Kidney (tissue), 14 donors: Measurements from ENCODE around the gene CSNK1G1. TPM values are rescaled to one million over a fixed set of nuclear protein-coding genes. Genes with fewer than 3 reads are reported as not detected.
"Not testable (repeated sequence)": the region's sequence is repeated elsewhere in the genome, so short reads cannot be mapped to it uniquely, and the experiment has no call there.

Experiments used
- DNase-seq, 5 donors: peaks; one replicate each; pipeline ENCODE4 v3.0.0-alpha.2; 2013 to 2020
- FAIRE-seq: peaks from 2 replicates; lab custom pipeline; 2012; peaks lifted over from hg19 to GRCh38; lab: Jason Lieb, UNC
- H3K27ac ChIP-seq, 2 donors: one replicate each; pipeline ENCODE4 v1.7.0; 2013; ENCODE audit warnings: low read depth in 2 of 2, low read length in 2 of 2, inconsistent platforms in 1 of 2
- H3K27me3 ChIP-seq: one replicate; pipeline ENCODE4 v1.7.1; 2013; ENCODE audit warnings: low read length, inconsistent platforms; ENCODE audit not compliant: control insufficient read depth, insufficient read depth
- H3K36me3 ChIP-seq, 3 donors: one replicate each; pipeline versions ENCODE4 v1.7.0 to v1.7.1; 2013; ENCODE audit warnings: low read length in 3 of 3, control low read depth in 1 of 3, inconsistent platforms in 1 of 3; ENCODE audit not compliant: insufficient read depth in 3 of 3, control insufficient read depth in 2 of 3
- H3K4me1 ChIP-seq, 3 donors: one replicate each; pipeline versions ENCODE4 v1.7.0 to v1.7.1; 2013; ENCODE audit warnings: low read length in 3 of 3, inconsistent platforms in 1 of 3, low read depth in 1 of 3; ENCODE audit not compliant: control insufficient read depth in 2 of 3, insufficient read depth in 2 of 3
- H3K4me3 ChIP-seq, 3 donors: one replicate each; pipeline versions ENCODE4 v1.7.0 to v1.8.1; 2013; ENCODE audit warnings: low read length in 3 of 3, control low read depth in 1 of 3, inconsistent platforms in 1 of 3
- H3K9ac ChIP-seq, 3 donors: one replicate each; pipeline versions ENCODE4 v1.7.0 to v1.7.1; 2013; ENCODE audit warnings: low read length in 3 of 3, control low read depth in 1 of 3, inconsistent platforms in 1 of 3
- H3K9me3 ChIP-seq, 3 donors: one replicate each; pipeline versions ENCODE4 v1.7.0 to v1.7.1; 2013; ENCODE audit warnings: low read length in 3 of 3, control low read depth in 1 of 3, inconsistent platforms in 1 of 3; ENCODE audit not compliant: control insufficient read depth in 2 of 3, insufficient read depth in 1 of 3
- intact Hi-C: fragments of 100-400 bp; cut with DNase I; formaldehyde crosslinking; loops from one replicate; pipeline ENCODE4 v1.11.1; 2022
- polyA plus RNA-seq: library from polyadenylated mRNA; stranded (reverse); fragments of 350-450 nt; fragmentation: Illumina TruSeq; extraction: RNeasy Lipid Tissue Mini Kit (QIAGEN cat#74804); gene quantifications from one replicate; pipeline ENCODE4 v1.2.3, GENCODE V29; 2014; ENCODE audit warnings: low read depth, low replicate concordance; ENCODE audit not compliant: insufficient read depth
- total RNA-seq: library from RNA; stranded (reverse); fragmentation: NEBNext Ultra II Directional; extraction: Animal tissue kit (Norgen Biotek cat#: 25700); gene quantifications from one replicate; pipeline ENCODE4 v1.2.1, GENCODE V29; 2021
- TF ChIP-seq, protein P1 (sequence below): IDR thresholded peaks from 3 replicates; pipeline ENCODE4 v1.5.1; 2012; ENCODE audit warnings: mild to moderate bottlenecking, moderate library complexity, borderline replicate concordance; ENCODE audit not compliant: insufficient read depth; ENCODE audit errors: extremely low read depth
- donor health status: control.
- donor health status: control.
- donor health status: control.
- donor health status: control.
- donor health status: control.
- donor health status: DM: yes; HTN: yes; CAD: no.
- donor health status: Normal renal cell carcinoma (clear cell type).

The CSNK1G1 gene
- total and polyA plus RNA-seq, 2 donors from 2014 or later = 5.0 to 25.8 TPM

- no peaks in the 10 kb centered on the region for H3K4me1 ChIP-seq
- intact Hi-C loops = no loop called here
- no peaks in the 10 kb centered on the region for H3K9me3 ChIP-seq
- no peaks in the 10 kb centered on the region for H3K27me3 ChIP-seq
- H3K4me3 ChIP-seq = no peak overlapping the region
- H3K27ac ChIP-seq = no peak overlapping the region
- H3K36me3 ChIP-seq = no peaks in the 10 kb centered on the region
- TF ChIP-seq, protein P1, sequence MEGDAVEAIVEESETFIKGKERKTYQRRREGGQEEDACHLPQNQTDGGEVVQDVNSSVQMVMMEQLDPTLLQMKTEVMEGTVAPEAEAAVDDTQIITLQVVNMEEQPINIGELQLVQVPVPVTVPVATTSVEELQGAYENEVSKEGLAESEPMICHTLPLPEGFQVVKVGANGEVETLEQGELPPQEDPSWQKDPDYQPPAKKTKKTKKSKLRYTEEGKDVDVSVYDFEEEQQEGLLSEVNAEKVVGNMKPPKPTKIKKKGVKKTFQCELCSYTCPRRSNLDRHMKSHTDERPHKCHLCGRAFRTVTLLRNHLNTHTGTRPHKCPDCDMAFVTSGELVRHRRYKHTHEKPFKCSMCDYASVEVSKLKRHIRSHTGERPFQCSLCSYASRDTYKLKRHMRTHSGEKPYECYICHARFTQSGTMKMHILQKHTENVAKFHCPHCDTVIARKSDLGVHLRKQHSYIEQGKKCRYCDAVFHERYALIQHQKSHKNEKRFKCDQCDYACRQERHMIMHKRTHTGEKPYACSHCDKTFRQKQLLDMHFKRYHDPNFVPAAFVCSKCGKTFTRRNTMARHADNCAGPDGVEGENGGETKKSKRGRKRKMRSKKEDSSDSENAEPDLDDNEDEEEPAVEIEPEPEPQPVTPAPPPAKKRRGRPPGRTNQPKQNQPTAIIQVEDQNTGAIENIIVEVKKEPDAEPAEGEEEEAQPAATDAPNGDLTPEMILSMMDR = no peak
- no peak for DNase-seq
- FAIRE-seq = no peak
- H3K9ac ChIP-seq = no peak overlapping the region
These were observed 88.5 kb downstream of the CSNK1G1 start for GRCh38 chr15:64267331-64267973.

- H3K27ac ChIP-seq, H3K4me1 ChIP-seq, H3K4me3 ChIP-seq, DNase-seq, H3K36me3 ChIP-seq, FAIRE-seq, H3K9ac ChIP-seq, intact Hi-C loops, H3K9me3 ChIP-seq, H3K27me3 ChIP-seq: not testable (repeated sequence)
These were observed 90.8 kb downstream of the CSNK1G1 start for GRCh38 chr15:64265188-64265587.

GRCh38 chr15:64264502-64264901 is 91.5 kb downstream of the CSNK1G1 start:
- FAIRE-seq = no peak
- TF ChIP-seq, protein P1 = no peak
- H3K9me3 ChIP-seq = no peaks in the 10 kb centered on the region
- H3K4me3 ChIP-seq = no peak overlapping the region
- DNase-seq = no peak
- no peak overlapping the region for H3K27ac ChIP-seq
- H3K9ac ChIP-seq = no peak overlapping the region
- no peaks in the 10 kb centered on the region for H3K36me3 ChIP-seq
- H3K4me1 ChIP-seq = no peaks in the 10 kb centered on the region
- intact Hi-C loops = no loop called here
- no peaks in the 10 kb centered on the region for H3K27me3 ChIP-seq

- Histone ChIP-seq H3K27ac (no peak overlapping the region), H3K4me3 (no peak overlapping the region), H3K9me3 (no peaks in the 10 kb centered on the region), H3K4me1 (no peaks in the 10 kb centered on the region), H3K27me3 (no peaks in the 10 kb centered on the region), H3K36me3 (no peaks in the 10 kb centered on the region), H3K9ac (no peak overlapping the region)
- intact Hi-C loops = no loop called here
- TF ChIP-seq, protein P1 = no peak
- DNase-seq (no peak), FAIRE-seq (no peak)
These were observed 92.4 kb downstream of the CSNK1G1 start for GRCh38 chr15:64263567-64263966.
